GM12878 (cell line): ENCODE measurements around the gene PGAP3. TPM values are rescaled to one million over a fixed set of nuclear protein-coding genes. Genes with fewer than 3 reads are reported as not detected.

Experiments used
- ATAC-seq: fragments of 200-7000 bp; cut with Tn5 transposase; 3 replicates; pipeline ENCODE4 v1.9.1; 2020; ENCODE audit warnings: mild to moderate bottlenecking, moderate library complexity
- BruUV-seq: library from RNA; stranded (reverse); fragments of 400-500 nt; replicated peaks from 2 replicates; lab custom pipeline; 2021; lab: Mats Ljungman, UMichigan
- CTCF ChIA-PET: fragments of 300-600 bp; sonication (Branson Sonifier 250); formaldehyde crosslinking; extraction: SDS; loops from one replicate; lab custom pipeline; 2021; ENCODE audit warnings: inconsistent platforms; lab: Yijun Ruan, JAX
- POLR2A ChIA-PET: fragments of 350-600 bp; formaldehyde crosslinking; extraction: SDS; loops from one replicate; lab custom pipeline; 2021; ENCODE audit warnings: inconsistent platforms; lab: Charles Lee
- RAD21 ChIA-PET: fragments of 300-600 bp; sonication (Branson Sonifier 250); formaldehyde crosslinking; loops from one replicate; lab custom pipeline; 2023; ENCODE audit warnings: antibody characterized with exemption; ENCODE audit not compliant: unreplicated experiment; lab: Charles Lee
- SMC1A ChIA-PET: fragments of 300-600 bp; sonication (Branson Sonifier 250); formaldehyde crosslinking; loops from one replicate; lab custom pipeline; 2023; ENCODE audit not compliant: unreplicated experiment, uncharacterized antibody; lab: Charles Lee
- DNase-seq: peaks from one replicate; pipeline ENCODE4 v3.0.0-alpha.2; 2011; ENCODE audit warnings: low read depth, low spot score
- FAIRE-seq: peaks from 3 replicates; lab custom pipeline; 2011; peaks lifted over from hg19 to GRCh38; lab: Jason Lieb, UNC
- H2AFZ ChIP-seq: 2 replicates; pipeline ENCODE4 v1.6.0; 2011; ENCODE audit warnings: low read depth, low read length, control low read depth; ENCODE audit not compliant: control insufficient read depth
- H3K27ac ChIP-seq: 2 replicates; pipeline ENCODE4 v1.5.1; 2011; ENCODE audit warnings: control low read depth; ENCODE audit not compliant: control insufficient read depth, insufficient read depth
- H3K27me3 ChIP-seq, 2 experiments: replicated peaks in 1 of 2; 2 replicates each; pipeline versions ENCODE4 v1.6.0 to v1.6.1; 2011; ENCODE audit warnings: low read length in 1 of 2; ENCODE audit not compliant: control insufficient read depth in 2 of 2, insufficient read depth in 2 of 2
- H3K36me3 ChIP-seq, 2 experiments: 2 replicates each; pipeline ENCODE4 v1.5.1; 2011; ENCODE audit warnings: low read length in 1 of 2; ENCODE audit not compliant: control insufficient read depth in 2 of 2, insufficient read depth in 2 of 2
- H3K4me1 ChIP-seq: 2 replicates; pipeline ENCODE4 v1.6.1; 2011; ENCODE audit warnings: mild to moderate bottlenecking, low read length, moderate library complexity, mixed read lengths; ENCODE audit not compliant: control insufficient read depth, insufficient read depth
- H3K4me2 ChIP-seq: 2 replicates; pipeline ENCODE4 v1.6.0; 2011; ENCODE audit warnings: control low read depth; ENCODE audit not compliant: control insufficient read depth, insufficient read depth
- H3K4me3 ChIP-seq: fragments of 200-600 bp; sonication (generic); 2 replicates; pipeline ENCODE4 v1.5.1; 2016
- H3K79me2 ChIP-seq: 2 replicates; pipeline ENCODE4 v1.6.0; 2011; ENCODE audit warnings: low read length; ENCODE audit not compliant: control insufficient read depth, insufficient read depth
- H3K9ac ChIP-seq: 2 replicates; pipeline ENCODE4 v1.8.0; 2011; ENCODE audit warnings: low read length, control low read depth, mixed read lengths; ENCODE audit not compliant: control insufficient read depth, insufficient read depth
- H3K9me3 ChIP-seq: replicated peaks from 3 replicates; pipeline ENCODE4 v1.5.1; 2011; ENCODE audit warnings: mild to moderate bottlenecking, low read length; ENCODE audit not compliant: control insufficient read depth, insufficient read depth
- H4K20me1 ChIP-seq: 2 replicates; pipeline ENCODE4 v1.6.0; 2011; ENCODE audit not compliant: control insufficient read depth, insufficient read depth
- ASH2L ChIP-seq: fragments of 300-600, 200-600 bp; sonication (generic); IDR thresholded peaks from 2 replicates; pipeline ENCODE4 v1.6.1; 2017; ENCODE audit warnings: low read depth, mild to moderate bottlenecking, borderline replicate concordance
- BCL11A ChIP-seq: IDR thresholded peaks from 2 replicates; pipeline ENCODE4 v1.6.1; 2011; ENCODE audit warnings: low read depth, low read length
- CBFB ChIP-seq: IDR thresholded peaks from 2 replicates; pipeline ENCODE4 v1.6.1; 2016; ENCODE audit warnings: antibody characterized with exemption, low read depth
- CHD1 ChIP-seq: IDR thresholded peaks from 2 replicates; pipeline ENCODE4 v1.6.1; 2012; ENCODE audit warnings: low read depth, low read length, improper control_type of control experiment
- CHD2 ChIP-seq: IDR thresholded peaks from 2 replicates; pipeline ENCODE4 v1.6.1; 2011; ENCODE audit warnings: low read depth, low read length, improper control_type of control experiment, borderline replicate concordance
- FOS ChIP-seq: IDR thresholded peaks from 3 replicates; pipeline ENCODE4 v1.6.1; 2011; ENCODE audit warnings: borderline replicate concordance; ENCODE audit not compliant: insufficient read length; ENCODE audit errors: extremely low read depth
- HDAC2 ChIP-seq: fragments of 200-600 bp; sonication (generic); IDR thresholded peaks from 2 replicates; pipeline ENCODE4 v1.6.1; 2017
- JUNB ChIP-seq: IDR thresholded peaks from 2 replicates; pipeline ENCODE4 v1.6.1; 2016; ENCODE audit warnings: antibody characterized with exemption, mild to moderate bottlenecking
- LARP7 ChIP-seq: fragments of 450-650 bp; IDR thresholded peaks from 2 replicates; pipeline ENCODE4 v1.6.1; 2017; ENCODE audit warnings: mild to moderate bottlenecking
- NFYB ChIP-seq: IDR thresholded peaks from 2 replicates; pipeline ENCODE4 v1.6.1; 2011; ENCODE audit warnings: low read depth, mild to moderate bottlenecking, low read length, improper control_type of control experiment, moderate library complexity; ENCODE audit not compliant: insufficient read depth
- RCOR1 ChIP-seq: conservative IDR thresholded peaks from 2 replicates; pipeline ENCODE4 v1.6.1; 2012; ENCODE audit warnings: low read depth, low read length, improper control_type of control experiment
- RELA ChIP-seq: fragments of 450-650 bp; IDR thresholded peaks from 2 replicates; pipeline ENCODE4 v1.8.0; 2014; ENCODE audit warnings: borderline replicate concordance; ENCODE audit not compliant: partially characterized antibody
- SREBF1 ChIP-seq: IDR thresholded peaks from 2 replicates; pipeline ENCODE4 v1.6.1; 2012; ENCODE audit warnings: mild to moderate bottlenecking, low read length
- TARDBP ChIP-seq: IDR thresholded peaks from 2 replicates; pipeline ENCODE4 v1.6.1; 2016; ENCODE audit warnings: borderline replicate concordance
- TCF3 ChIP-seq: IDR thresholded peaks from 2 replicates; pipeline ENCODE4 v1.6.1; 2012; ENCODE audit warnings: low read depth, mild to moderate bottlenecking, low read length, borderline replicate concordance; ENCODE audit not compliant: insufficient read depth
- WGBS: methylation state at CpG from one replicate; pipeline ENCODE4 v1.1.6; 2016; ENCODE audit warnings: low lambda C conversion rate; ENCODE audit not compliant: insufficient replicate concordance, insufficient coverage; ENCODE audit errors: missing lambda C conversion rate; 5-methylcytosine and 5-hydroxymethylcytosine counted together
- in situ Hi-C: fragments of 300-500 bp; cut with MboI; formaldehyde crosslinking; loops from 9 replicates; pipeline ENCODE4 v1.14.3; 2018; ENCODE audit warnings: mixed read lengths
- intact Hi-C: fragments of 100-400 bp; cut with micrococcal nuclease; formaldehyde crosslinking; loops from one replicate; pipeline ENCODE4 v1.14.2; 2022; ENCODE audit not compliant: unreplicated experiment
- polyA plus RNA-seq, 11 experiments: library from polyadenylated mRNA; depleted of rRNA in 4 of 11; unstranded in 6 of 11; stranded (reverse) in 5 of 11; fragments of >200 nt; fragmentation: Nextera tagmentation in 4 of 11; fragmentation: Illumina TruSeq in 1 of 11; extraction: Ambion mirVana in 4 of 11; extraction: Trizol in 1 of 11; gene quantifications; 1 replicate in 1 of 11; 2 replicates in 10 of 11; pipeline versions ENCODE4 v1.2.1 to v1.2.3, GENCODE V29; 2011 to 2016; ENCODE audit warnings: inconsistent platforms in 2 of 11, missing spikeins in 2 of 11, low read depth in 1 of 11
- total RNA-seq, 4 experiments: library from RNA; depleted of rRNA in 3 of 4; stranded (reverse); fragments of >200 nt in 3 of 4; fragmentation: Illumina TruSeq in 1 of 4; extraction: Trizol in 1 of 4; gene quantifications; 2 replicates each; pipeline versions ENCODE4 v1.2.1 to v1.2.3, GENCODE V29; 2013 to 2021
- TF ChIP-seq, protein P1 (sequence below): IDR thresholded peaks from 2 replicates; pipeline ENCODE4 v1.6.1; 2011; ENCODE audit warnings: borderline replicate concordance, low read depth, mild to moderate bottlenecking, moderate library complexity, mixed read lengths, low read length; ENCODE audit not compliant: insufficient read depth; ENCODE audit errors: extremely low read length
- TF ChIP-seq, protein P2 (sequence below): fragments of 450-650 bp; formaldehyde crosslinking; IDR thresholded peaks from 2 replicates; pipeline ENCODE4 v1.4.0; 2020; ENCODE audit warnings: mild to moderate bottlenecking, moderate library complexity
- TF ChIP-seq, protein P3 (sequence below): fragments of 150-350 bp; IDR thresholded peaks from 2 replicates; pipeline ENCODE4 v1.6.1; 2014; ENCODE audit warnings: mild to moderate bottlenecking, low read depth, low read length

Gene PGAP3
- total and polyA plus RNA-seq, 10 of the 15 experiments (the other 5 are each of a cell fraction or from before 2014, with no cell fraction given): 0.21 to 10.0 (median 5.3) TPM

DNA sequence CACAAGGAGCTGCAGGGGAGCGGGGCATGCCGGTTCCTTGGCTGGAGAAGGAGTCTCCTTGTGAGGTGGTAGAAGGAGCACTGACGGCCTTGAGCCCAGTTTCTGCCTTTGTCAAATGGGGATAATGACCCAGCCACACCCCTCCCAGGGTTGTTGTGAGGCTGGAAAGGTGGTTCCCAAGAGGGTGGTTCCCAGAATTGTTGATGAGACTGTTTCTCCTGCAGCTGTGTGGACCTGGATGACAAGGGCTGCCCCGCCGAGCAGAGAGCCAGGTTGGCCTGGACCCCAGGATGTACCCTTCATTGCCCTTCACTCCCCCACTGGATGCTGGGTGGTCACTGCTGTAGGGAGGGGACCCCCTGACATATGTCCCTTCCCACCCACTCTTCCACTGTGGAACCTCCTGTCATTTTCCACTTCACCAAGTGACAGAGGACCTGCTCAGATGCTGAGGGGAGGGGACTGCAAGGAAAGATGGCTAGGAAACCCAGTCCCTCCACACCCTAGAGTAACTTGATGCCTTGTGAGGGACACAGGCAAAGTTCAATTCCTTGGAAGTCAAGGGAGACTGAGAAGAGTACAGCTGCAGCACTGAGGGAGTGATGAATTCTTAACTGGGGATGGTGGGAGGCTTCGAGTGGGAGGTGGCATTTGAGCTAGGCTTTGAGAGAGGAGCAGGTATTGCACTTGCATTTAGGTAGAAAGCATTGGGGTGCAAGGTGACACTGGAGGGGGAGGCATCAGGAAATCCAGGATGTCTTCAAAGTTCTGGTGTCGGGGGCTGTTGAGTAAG, 31.9 kb upstream of the PGAP3 start (continued):
- TF ChIP-seq TCF3 (no peak), CHD1 (no peak), SREBF1 (no peak), ASH2L (no peak)

DNA sequence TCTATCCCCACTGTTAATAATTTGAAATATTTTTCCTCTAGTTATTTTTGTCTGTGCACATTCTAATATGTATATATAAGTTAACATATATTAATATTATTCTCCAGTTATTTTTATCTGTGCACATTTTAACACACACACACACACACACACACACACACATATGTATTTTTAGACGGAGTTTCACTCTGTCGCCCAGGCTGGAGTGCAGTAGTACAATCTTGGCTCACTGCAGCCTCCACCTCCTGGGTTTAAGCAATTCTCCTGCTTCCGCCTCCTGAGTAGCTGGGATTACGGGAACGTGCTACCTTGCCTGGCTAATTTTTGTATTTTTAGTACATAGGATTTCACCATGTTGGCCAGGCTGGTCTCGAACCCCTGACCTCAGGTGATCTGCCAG, 29.8 kb upstream of the PGAP3 start:
- no peak for FAIRE-seq
- no peaks in the 10 kb centered on the region for H3K4me1 ChIP-seq
- intact Hi-C loops: no loop called here
- no peak overlapping the region for H3K27ac ChIP-seq
- 77% methylated on average over 6 of the region's 6 CpGs for WGBS
- no peak overlapping the region for H3K9ac ChIP-seq
- no peak overlapping the region for H3K4me3 ChIP-seq
- no peak overlapping the region for H3K4me2 ChIP-seq
- in situ Hi-C loops: no loop called here
- no peaks in the 10 kb centered on the region for H3K27me3 ChIP-seq
- no peaks in the 10 kb centered on the region for H4K20me1 ChIP-seq
- ChIA-PET RAD21 (no interaction called here), POLR2A (no interaction called here), SMC1A (no interaction called here), CTCF (interaction anchor here (1.1 kb wide), 1 partner anchor 83 kb away, joined by 3 read pairs; no protein-coding TSS in a partner anchor)
- H3K9me3 ChIP-seq: no peaks in the 10 kb centered on the region
- no peak for ATAC-seq
- H3K36me3 ChIP-seq: no peaks in the 10 kb centered on the region
- H3K79me2 ChIP-seq: no peaks in the 10 kb centered on the region
- DNase-seq: no peak
- no TSS peak for BruUV-seq
- H2AFZ ChIP-seq: no peak overlapping the region
- TF ChIP-seq, protein P1, sequence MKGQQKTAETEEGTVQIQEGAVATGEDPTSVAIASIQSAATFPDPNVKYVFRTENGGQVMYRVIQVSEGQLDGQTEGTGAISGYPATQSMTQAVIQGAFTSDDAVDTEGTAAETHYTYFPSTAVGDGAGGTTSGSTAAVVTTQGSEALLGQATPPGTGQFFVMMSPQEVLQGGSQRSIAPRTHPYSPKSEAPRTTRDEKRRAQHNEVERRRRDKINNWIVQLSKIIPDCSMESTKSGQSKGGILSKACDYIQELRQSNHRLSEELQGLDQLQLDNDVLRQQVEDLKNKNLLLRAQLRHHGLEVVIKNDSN: no peak
- no peak for TF ChIP-seq CHD2
- TF ChIP-seq, protein P2, sequence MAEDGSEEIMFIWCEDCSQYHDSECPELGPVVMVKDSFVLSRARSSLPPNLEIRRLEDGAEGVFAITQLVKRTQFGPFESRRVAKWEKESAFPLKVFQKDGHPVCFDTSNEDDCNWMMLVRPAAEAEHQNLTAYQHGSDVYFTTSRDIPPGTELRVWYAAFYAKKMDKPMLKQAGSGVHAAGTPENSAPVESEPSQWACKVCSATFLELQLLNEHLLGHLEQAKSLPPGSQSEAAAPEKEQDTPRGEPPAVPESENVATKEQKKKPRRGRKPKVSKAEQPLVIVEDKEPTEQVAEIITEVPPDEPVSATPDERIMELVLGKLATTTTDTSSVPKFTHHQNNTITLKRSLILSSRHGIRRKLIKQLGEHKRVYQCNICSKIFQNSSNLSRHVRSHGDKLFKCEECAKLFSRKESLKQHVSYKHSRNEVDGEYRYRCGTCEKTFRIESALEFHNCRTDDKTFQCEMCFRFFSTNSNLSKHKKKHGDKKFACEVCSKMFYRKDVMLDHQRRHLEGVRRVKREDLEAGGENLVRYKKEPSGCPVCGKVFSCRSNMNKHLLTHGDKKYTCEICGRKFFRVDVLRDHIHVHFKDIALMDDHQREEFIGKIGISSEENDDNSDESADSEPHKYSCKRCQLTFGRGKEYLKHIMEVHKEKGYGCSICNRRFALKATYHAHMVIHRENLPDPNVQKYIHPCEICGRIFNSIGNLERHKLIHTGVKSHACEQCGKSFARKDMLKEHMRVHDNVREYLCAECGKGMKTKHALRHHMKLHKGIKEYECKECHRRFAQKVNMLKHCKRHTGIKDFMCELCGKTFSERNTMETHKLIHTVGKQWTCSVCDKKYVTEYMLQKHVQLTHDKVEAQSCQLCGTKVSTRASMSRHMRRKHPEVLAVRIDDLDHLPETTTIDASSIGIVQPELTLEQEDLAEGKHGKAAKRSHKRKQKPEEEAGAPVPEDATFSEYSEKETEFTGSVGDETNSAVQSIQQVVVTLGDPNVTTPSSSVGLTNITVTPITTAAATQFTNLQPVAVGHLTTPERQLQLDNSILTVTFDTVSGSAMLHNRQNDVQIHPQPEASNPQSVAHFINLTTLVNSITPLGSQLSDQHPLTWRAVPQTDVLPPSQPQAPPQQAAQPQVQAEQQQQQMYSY (CRISPR knock-in tag): no peak
- no peak for TF ChIP-seq TARDBP
- no peak for TF ChIP-seq CBFB
- no peak for TF ChIP-seq BCL11A
- no peak for TF ChIP-seq FOS
- TF ChIP-seq LARP7: no peak
- TF ChIP-seq HDAC2: no peak
- TF ChIP-seq RCOR1: no peak
- TF ChIP-seq, protein P3, sequence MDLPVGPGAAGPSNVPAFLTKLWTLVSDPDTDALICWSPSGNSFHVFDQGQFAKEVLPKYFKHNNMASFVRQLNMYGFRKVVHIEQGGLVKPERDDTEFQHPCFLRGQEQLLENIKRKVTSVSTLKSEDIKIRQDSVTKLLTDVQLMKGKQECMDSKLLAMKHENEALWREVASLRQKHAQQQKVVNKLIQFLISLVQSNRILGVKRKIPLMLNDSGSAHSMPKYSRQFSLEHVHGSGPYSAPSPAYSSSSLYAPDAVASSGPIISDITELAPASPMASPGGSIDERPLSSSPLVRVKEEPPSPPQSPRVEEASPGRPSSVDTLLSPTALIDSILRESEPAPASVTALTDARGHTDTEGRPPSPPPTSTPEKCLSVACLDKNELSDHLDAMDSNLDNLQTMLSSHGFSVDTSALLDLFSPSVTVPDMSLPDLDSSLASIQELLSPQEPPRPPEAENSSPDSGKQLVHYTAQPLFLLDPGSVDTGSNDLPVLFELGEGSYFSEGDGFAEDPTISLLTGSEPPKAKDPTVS: no peak
- TF ChIP-seq RELA: no peak
- TF ChIP-seq NFYB: no peak
- no peak for TF ChIP-seq JUNB
